Measurements from ENCODE around the gene BMAL2.

The BMAL2 gene

DNA sequence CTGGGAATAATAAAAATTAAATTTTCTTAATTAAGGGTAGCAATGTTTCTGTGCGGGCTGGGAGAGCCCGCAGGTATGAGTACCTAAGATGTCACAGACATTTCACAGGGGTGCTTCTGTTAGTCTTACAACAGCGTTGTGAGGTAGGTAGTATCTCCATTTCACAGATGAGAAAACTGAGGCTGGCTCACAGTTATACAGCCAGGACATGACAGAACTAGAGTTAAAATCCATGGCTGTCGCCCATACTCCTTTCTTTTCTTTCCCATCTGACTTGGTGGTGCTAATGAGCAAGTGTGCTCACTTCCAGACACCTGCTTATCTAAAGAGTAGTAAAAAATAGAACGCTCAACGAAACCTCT is 2.1 kb downstream of the BMAL2 start (continued):
- TF ChIP-seq, protein P1, sequence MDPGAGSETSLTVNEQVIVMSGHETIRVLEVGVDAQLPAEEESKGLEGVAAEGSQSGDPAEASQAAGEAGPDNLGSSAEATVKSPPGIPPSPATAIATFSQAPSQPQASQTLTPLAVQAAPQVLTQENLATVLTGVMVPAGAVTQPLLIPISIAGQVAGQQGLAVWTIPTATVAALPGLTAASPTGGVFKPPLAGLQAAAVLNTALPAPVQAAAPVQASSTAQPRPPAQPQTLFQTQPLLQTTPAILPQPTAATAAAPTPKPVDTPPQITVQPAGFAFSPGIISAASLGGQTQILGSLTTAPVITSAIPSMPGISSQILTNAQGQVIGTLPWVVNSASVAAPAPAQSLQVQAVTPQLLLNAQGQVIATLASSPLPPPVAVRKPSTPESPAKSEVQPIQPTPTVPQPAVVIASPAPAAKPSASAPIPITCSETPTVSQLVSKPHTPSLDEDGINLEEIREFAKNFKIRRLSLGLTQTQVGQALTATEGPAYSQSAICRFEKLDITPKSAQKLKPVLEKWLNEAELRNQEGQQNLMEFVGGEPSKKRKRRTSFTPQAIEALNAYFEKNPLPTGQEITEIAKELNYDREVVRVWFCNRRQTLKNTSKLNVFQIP (CRISPR knock-in tag; IDR thresholded peaks at IDR 0.05; ENCODE audit: borderline replicate concordance, low read depth), result no peak
- TF ChIP-seq CSDC2 (CRISPR knock-in tag; IDR thresholded peaks at IDR 0.05) (no peak), OSR1 (CRISPR knock-in tag; IDR thresholded peaks at IDR 0.05) (no peak), ARNTL (CRISPR knock-in tag; IDR thresholded peaks at IDR 0.05; ENCODE audit: borderline replicate concordance, low read depth) (no peak), ZC3H10 (CRISPR knock-in tag; IDR thresholded peaks at IDR 0.05) (no peak), GLIS3 (CRISPR knock-in tag; IDR thresholded peaks at IDR 0.05) (no peak), TOX (CRISPR knock-in tag; IDR thresholded peaks at IDR 0.05; ENCODE audit: borderline replicate concordance) (no peak), ZNF8 (CRISPR knock-in tag; IDR thresholded peaks at IDR 0.05) (no peak)
- TF ChIP-seq, protein P2, sequence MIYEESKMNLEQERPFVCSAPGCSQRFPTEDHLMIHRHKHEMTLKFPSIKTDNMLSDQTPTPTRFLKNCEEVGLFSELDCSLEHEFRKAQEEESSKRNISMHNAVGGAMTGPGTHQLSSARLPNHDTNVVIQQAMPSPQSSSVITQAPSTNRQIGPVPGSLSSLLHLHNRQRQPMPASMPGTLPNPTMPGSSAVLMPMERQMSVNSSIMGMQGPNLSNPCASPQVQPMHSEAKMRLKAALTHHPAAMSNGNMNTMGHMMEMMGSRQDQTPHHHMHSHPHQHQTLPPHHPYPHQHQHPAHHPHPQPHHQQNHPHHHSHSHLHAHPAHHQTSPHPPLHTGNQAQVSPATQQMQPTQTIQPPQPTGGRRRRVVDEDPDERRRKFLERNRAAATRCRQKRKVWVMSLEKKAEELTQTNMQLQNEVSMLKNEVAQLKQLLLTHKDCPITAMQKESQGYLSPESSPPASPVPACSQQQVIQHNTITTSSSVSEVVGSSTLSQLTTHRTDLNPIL (CRISPR knock-in tag; IDR thresholded peaks at IDR 0.05; ENCODE audit: low read depth), result no peak

DNA sequence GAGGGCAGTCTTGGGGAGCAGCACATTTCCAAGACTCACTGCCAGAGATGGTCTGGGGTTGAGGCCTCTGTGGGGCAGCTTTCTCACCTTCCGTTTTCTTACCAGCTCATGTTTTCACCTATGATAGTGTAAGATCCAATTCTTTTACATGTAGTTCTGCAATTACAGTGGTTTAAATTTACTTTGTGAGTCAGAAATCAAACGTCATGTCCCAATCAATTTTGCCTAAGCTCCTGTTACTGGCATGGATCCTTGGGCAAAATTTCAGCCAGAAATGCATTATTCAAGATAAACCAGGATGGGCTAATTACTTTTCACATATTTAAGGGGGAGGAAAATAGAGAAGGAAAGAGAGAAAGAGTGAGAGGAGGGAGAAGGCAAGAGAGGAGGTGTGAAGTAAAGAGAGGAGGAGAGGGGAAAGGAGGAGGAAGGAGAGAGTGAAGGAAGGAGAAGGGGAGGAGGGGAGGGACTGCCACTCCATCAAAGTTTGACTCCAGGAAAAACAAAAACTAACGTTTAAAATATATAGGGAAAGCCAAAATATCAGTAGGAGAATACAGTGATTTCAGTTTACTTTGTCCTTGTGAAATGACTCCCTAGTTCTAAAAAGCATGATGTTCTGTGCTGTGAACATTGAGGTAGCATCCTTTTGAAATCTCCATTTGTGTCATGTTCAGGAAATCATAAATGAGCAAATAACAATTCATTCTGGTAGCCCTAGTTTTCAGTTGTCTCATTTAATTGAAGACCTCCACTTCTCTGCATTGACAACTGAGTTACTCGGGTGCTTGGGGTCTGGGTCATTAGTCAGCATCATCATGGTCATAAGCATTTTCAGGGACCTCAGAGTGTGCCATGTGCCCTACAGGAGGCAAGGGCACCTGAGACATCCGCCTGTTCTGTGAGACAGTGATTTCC is 3.0 kb downstream of the BMAL2 start:
- TF ChIP-seq SNAI2 (CRISPR knock-in tag; IDR thresholded peaks at IDR 0.05) (no peak), TCF4 (CRISPR knock-in tag; IDR thresholded peaks at IDR 0.05; ENCODE audit: borderline replicate concordance) (no peak), RARB (CRISPR knock-in tag; IDR thresholded peaks at IDR 0.05) (no peak), ZNF70 (CRISPR knock-in tag; IDR thresholded peaks at IDR 0.05) (no peak), ZC3H10 (CRISPR knock-in tag; IDR thresholded peaks at IDR 0.05) (no peak)
- TF ChIP-seq, protein P3, sequence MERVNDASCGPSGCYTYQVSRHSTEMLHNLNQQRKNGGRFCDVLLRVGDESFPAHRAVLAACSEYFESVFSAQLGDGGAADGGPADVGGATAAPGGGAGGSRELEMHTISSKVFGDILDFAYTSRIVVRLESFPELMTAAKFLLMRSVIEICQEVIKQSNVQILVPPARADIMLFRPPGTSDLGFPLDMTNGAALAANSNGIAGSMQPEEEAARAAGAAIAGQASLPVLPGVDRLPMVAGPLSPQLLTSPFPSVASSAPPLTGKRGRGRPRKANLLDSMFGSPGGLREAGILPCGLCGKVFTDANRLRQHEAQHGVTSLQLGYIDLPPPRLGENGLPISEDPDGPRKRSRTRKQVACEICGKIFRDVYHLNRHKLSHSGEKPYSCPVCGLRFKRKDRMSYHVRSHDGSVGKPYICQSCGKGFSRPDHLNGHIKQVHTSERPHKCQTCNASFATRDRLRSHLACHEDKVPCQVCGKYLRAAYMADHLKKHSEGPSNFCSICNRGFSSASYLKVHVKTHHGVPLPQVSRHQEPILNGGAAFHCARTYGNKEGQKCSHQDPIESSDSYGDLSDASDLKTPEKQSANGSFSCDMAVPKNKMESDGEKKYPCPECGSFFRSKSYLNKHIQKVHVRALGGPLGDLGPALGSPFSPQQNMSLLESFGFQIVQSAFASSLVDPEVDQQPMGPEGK (CRISPR knock-in tag; IDR thresholded peaks at IDR 0.05; ENCODE audit: borderline replicate concordance), result no peak
- TF ChIP-seq, protein P2 (CRISPR knock-in tag; IDR thresholded peaks at IDR 0.05; ENCODE audit: low read depth), result no peak
- ATAC-seq, result no peak

DNA sequence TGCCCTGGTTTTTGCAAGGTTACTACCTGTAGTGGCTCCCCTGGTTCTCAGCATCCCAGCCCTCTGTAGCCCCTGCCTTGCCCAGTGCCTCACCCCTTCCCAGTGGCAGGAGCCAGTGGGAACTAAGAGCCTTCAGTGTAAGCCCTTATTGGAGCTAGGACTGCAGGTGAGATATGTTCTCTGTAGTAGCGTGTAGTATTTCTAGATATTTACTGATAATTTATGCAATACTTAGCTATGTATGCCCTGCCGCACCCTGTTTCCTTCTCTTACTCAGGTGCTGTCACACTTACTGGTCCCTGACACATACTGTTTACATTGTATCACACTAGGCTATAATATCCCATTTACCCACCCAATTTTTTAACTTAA is 3.6 kb downstream of the BMAL2 start:
- TF ChIP-seq PPARA (CRISPR knock-in tag; IDR thresholded peaks at IDR 0.05; ENCODE audit: borderline replicate concordance), result no peak
- TF ChIP-seq CSDC2 (CRISPR knock-in tag; IDR thresholded peaks at IDR 0.05), result no peak
- TF ChIP-seq ISL1 (CRISPR knock-in tag; IDR thresholded peaks at IDR 0.05), result no peak
- TF ChIP-seq SNAI2 (CRISPR knock-in tag; IDR thresholded peaks at IDR 0.05), result no peak
- TF ChIP-seq RARB (CRISPR knock-in tag; IDR thresholded peaks at IDR 0.05), result no peak
- TF ChIP-seq, protein P3 (CRISPR knock-in tag; IDR thresholded peaks at IDR 0.05; ENCODE audit: borderline replicate concordance), result no peak
- no peak for TF ChIP-seq ARNTL (CRISPR knock-in tag; IDR thresholded peaks at IDR 0.05; ENCODE audit: borderline replicate concordance, low read depth)
- no peak for ATAC-seq

DNA sequence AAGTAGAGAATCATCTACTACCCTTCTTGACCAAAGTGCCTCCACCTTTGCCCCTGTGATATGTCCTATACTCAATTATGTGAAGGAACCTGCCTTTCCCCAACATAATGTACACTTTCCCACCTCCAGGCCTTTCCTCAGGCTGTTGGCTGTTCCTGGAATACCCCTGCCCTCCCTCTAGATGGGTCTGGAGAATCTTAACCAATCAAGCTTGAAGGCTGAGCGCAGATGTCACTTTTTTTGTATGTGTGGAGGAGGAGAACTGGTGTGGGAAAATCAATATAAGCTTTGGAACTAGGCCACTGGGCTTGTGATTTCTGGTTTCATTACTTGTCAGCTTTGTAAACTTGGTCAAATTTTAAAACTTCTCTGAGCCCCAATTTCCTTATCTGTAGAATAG is 4.7 kb downstream of the BMAL2 start:
- no peak for ATAC-seq
- TF ChIP-seq ARNTL (CRISPR knock-in tag; IDR thresholded peaks at IDR 0.05; ENCODE audit: borderline replicate concordance, low read depth), result no peak
- TF ChIP-seq TOX (CRISPR knock-in tag; IDR thresholded peaks at IDR 0.05; ENCODE audit: borderline replicate concordance), result no peak
- TF ChIP-seq, protein P4, sequence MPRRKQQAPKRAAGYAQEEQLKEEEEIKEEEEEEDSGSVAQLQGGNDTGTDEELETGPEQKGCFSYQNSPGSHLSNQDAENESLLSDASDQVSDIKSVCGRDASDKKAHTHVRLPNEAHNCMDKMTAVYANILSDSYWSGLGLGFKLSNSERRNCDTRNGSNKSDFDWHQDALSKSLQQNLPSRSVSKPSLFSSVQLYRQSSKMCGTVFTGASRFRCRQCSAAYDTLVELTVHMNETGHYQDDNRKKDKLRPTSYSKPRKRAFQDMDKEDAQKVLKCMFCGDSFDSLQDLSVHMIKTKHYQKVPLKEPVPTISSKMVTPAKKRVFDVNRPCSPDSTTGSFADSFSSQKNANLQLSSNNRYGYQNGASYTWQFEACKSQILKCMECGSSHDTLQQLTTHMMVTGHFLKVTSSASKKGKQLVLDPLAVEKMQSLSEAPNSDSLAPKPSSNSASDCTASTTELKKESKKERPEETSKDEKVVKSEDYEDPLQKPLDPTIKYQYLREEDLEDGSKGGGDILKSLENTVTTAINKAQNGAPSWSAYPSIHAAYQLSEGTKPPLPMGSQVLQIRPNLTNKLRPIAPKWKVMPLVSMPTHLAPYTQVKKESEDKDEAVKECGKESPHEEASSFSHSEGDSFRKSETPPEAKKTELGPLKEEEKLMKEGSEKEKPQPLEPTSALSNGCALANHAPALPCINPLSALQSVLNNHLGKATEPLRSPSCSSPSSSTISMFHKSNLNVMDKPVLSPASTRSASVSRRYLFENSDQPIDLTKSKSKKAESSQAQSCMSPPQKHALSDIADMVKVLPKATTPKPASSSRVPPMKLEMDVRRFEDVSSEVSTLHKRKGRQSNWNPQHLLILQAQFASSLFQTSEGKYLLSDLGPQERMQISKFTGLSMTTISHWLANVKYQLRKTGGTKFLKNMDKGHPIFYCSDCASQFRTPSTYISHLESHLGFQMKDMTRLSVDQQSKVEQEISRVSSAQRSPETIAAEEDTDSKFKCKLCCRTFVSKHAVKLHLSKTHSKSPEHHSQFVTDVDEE (CRISPR knock-in tag; IDR thresholded peaks at IDR 0.05), result no peak
- TF ChIP-seq BACH2 (CRISPR knock-in tag; IDR thresholded peaks at IDR 0.05; ENCODE audit: borderline replicate concordance), result no peak
- TF ChIP-seq OSR1 (CRISPR knock-in tag; IDR thresholded peaks at IDR 0.05), result no peak
- TF ChIP-seq ZNF8 (CRISPR knock-in tag; IDR thresholded peaks at IDR 0.05), result no peak
- no peak for TF ChIP-seq GLIS3 (CRISPR knock-in tag; IDR thresholded peaks at IDR 0.05)
- TF ChIP-seq, protein P3 (CRISPR knock-in tag; IDR thresholded peaks at IDR 0.05; ENCODE audit: borderline replicate concordance), result no peak
- no peak for TF ChIP-seq ZFP30 (CRISPR knock-in tag; IDR thresholded peaks at IDR 0.05)
- TF ChIP-seq ZC3H10 (CRISPR knock-in tag; IDR thresholded peaks at IDR 0.05), result no peak
- TF ChIP-seq ESRRG (CRISPR knock-in tag; IDR thresholded peaks at IDR 0.05), result no peak
